COR-L47 (cell line): ENCODE results near the gene STX17.
A peak's percentile ranks its signal among the peaks of the same experiment; 100 is the strongest.

ENCODE experiments used
- DNase-seq: peaks from one replicate; lab custom pipeline; 2025; lab: John Stamatoyannopoulos, UW

STX17 gene

GRCh38 chr9:99907208-99907532, 716 bp downstream of the STX17 start:
- no peak for DNase-seq

GRCh38 chr9:99911600-99911999, 5.1 kb downstream of the STX17 start:
- no peak for DNase-seq

GRCh38 chr9:99916650-99917049, 10.2 kb downstream of the STX17 start:
- no peak for DNase-seq

GRCh38 chr9:99918134-99918533, 11.7 kb downstream of the STX17 start:
- DNase-seq = no peak

GRCh38 chr9:99919930-99920329, 13.5 kb downstream of the STX17 start:
- DNase-seq = no peak

- no peak for DNase-seq
Observed at GRCh38 chr9:99921875-99922710, 15.6 kb downstream of the STX17 start.

- DNase-seq = no peak
Observed at GRCh38 chr9:99922711-99923030, 16.2 kb downstream of the STX17 start.

GRCh38 chr9:99925541-99925940, 19.1 kb downstream of the STX17 start:
- no peak for DNase-seq

GRCh38 chr9:99929652-99930051, 23.2 kb downstream of the STX17 start:
- no peak for DNase-seq

GRCh38 chr9:99931155-99931840, 24.8 kb downstream of the STX17 start:
- DNase-seq = no peak

- no peak for DNase-seq
Observed at GRCh38 chr9:99936947-99937587, 30.6 kb downstream of the STX17 start.

GRCh38 chr9:99947395-99947794, 40.9 kb downstream of the STX17 start:
- DNase-seq = no peak

GRCh38 chr9:99948482-99948881, 42.0 kb downstream of the STX17 start:
- DNase-seq = no peak

- DNase-seq = peak; percentile 28
Observed at GRCh38 chr9:99948896-99949295, 42.4 kb downstream of the STX17 start.

- DNase-seq = no peak
Observed at GRCh38 chr9:99953861-99954507, 47.5 kb downstream of the STX17 start.

- DNase-seq = no peak
Observed at GRCh38 chr9:99954819-99955218, 48.4 kb downstream of the STX17 start.

- no peak for DNase-seq
Observed at GRCh38 chr9:99955606-99956005, 49.2 kb downstream of the STX17 start.

- DNase-seq = no peak
Observed at GRCh38 chr9:99962680-99963261, 56.3 kb downstream of the STX17 start.

- no peak for DNase-seq
Observed at GRCh38 chr9:99964336-99964735, 57.9 kb downstream of the STX17 start.

GRCh38 chr9:99966001-99966400, 59.5 kb downstream of the STX17 start:
- no peak for DNase-seq

- DNase-seq = no peak
Observed at GRCh38 chr9:99966716-99967115, 60.3 kb downstream of the STX17 start.

GRCh38 chr9:99967457-99967856, 61.0 kb downstream of the STX17 start:
- no peak for DNase-seq
